Lower leg skin (tissue), 3 donors: ENCODE measurements around the gene MAB21L3.

Experiments
- POLR2A ChIP-seq, 2 donors: fragments of 450-650 bp; IDR thresholded peaks; one replicate each; pipeline ENCODE4 v1.6.1; 2016 to 2017; ENCODE audit warnings: antibody characterized with exemption in 2 of 2, mild to moderate bottlenecking in 1 of 2, moderate library complexity in 1 of 2
- TF ChIP-seq, protein P1 (sequence below), 3 donors: fragments of 450-650 bp; IDR thresholded peaks; one replicate each; pipeline ENCODE4 v1.5.1; 2016; ENCODE audit warnings: antibody characterized with exemption in 3 of 3, mild to moderate bottlenecking in 3 of 3, moderate library complexity in 2 of 3

DNA sequence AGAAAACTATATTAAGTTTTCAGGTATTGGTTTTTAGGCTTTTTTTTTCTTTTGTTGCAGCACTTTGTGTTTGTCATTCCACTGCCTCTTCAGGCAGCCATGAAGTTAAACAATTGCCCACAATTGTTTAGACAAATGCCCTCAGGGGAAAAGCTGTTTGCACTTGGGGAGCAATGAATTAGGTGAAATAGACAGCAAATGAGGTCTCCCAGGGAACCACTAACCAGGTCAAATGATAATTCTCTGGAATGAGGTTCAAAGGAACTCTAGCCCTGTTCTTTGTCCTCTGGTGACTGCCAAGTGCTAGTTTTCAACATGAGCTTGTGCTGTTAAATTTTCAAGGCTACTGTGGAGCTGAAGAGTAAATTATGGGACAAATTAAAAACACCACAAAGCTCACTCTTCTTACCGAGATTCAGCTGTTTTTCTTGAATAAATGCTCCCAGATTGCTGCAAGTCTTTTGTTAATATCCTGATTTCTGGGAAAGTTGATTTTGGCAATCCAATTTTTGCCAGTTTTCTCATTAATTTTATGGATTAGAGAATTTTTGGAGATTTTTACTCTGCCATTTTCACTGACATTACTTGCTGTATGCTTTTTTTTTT lies 15.1 kb upstream of the MAB21L3 start:
- TF ChIP-seq, protein P1, sequence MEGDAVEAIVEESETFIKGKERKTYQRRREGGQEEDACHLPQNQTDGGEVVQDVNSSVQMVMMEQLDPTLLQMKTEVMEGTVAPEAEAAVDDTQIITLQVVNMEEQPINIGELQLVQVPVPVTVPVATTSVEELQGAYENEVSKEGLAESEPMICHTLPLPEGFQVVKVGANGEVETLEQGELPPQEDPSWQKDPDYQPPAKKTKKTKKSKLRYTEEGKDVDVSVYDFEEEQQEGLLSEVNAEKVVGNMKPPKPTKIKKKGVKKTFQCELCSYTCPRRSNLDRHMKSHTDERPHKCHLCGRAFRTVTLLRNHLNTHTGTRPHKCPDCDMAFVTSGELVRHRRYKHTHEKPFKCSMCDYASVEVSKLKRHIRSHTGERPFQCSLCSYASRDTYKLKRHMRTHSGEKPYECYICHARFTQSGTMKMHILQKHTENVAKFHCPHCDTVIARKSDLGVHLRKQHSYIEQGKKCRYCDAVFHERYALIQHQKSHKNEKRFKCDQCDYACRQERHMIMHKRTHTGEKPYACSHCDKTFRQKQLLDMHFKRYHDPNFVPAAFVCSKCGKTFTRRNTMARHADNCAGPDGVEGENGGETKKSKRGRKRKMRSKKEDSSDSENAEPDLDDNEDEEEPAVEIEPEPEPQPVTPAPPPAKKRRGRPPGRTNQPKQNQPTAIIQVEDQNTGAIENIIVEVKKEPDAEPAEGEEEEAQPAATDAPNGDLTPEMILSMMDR (IDR thresholded peaks at IDR 0.05): no peak
- TF ChIP-seq POLR2A (IDR thresholded peaks at IDR 0.05): no peak
